ENCODE data around the gene TNS1. TPM values are rescaled to one million over a fixed set of nuclear protein-coding genes. Genes with fewer than 3 reads are reported as not detected.

The TNS1 gene
- total RNA-seq, 1 experiment from 2014 or later: 0.49 TPM

DNA sequence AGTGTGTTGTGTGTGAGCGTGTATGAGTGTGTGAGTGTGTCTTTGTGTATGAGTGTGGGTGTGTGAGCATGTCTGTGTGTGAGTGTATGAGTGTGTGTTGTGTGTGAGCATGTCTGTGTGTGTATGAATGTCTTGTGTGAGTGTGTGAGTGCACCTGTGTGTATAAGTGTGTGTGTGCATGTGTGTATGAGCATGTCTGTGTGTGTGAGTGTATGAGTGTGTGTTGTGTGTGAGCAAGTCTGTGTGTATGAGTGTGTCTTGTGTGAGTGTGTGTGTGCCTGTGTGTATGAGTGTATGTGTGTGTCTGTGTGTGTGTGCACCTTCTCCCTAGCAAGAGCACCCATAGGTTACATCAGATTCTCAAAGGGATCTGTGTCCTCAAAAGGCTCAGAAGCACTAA is 28.5 kb upstream of the TNS1 start:
- no peak for TF ChIP-seq POLR2AphosphoS5 (IDR thresholded peaks at IDR 0.05; ENCODE audit: low read depth, low read length)
- no peak for TF ChIP-seq CTCF (IDR thresholded peaks at IDR 0.05)
- TF ChIP-seq SIN3A (IDR thresholded peaks at IDR 0.05; ENCODE audit: borderline replicate concordance, insufficient read depth, low read depth, low read length): no peak
- TF ChIP-seq TCF7L2 (IDR thresholded peaks at IDR 0.05; ENCODE audit: low read depth, low read length): no peak
- TF ChIP-seq, protein P1, sequence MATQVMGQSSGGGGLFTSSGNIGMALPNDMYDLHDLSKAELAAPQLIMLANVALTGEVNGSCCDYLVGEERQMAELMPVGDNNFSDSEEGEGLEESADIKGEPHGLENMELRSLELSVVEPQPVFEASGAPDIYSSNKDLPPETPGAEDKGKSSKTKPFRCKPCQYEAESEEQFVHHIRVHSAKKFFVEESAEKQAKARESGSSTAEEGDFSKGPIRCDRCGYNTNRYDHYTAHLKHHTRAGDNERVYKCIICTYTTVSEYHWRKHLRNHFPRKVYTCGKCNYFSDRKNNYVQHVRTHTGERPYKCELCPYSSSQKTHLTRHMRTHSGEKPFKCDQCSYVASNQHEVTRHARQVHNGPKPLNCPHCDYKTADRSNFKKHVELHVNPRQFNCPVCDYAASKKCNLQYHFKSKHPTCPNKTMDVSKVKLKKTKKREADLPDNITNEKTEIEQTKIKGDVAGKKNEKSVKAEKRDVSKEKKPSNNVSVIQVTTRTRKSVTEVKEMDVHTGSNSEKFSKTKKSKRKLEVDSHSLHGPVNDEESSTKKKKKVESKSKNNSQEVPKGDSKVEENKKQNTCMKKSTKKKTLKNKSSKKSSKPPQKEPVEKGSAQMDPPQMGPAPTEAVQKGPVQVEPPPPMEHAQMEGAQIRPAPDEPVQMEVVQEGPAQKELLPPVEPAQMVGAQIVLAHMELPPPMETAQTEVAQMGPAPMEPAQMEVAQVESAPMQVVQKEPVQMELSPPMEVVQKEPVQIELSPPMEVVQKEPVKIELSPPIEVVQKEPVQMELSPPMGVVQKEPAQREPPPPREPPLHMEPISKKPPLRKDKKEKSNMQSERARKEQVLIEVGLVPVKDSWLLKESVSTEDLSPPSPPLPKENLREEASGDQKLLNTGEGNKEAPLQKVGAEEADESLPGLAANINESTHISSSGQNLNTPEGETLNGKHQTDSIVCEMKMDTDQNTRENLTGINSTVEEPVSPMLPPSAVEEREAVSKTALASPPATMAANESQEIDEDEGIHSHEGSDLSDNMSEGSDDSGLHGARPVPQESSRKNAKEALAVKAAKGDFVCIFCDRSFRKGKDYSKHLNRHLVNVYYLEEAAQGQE (IDR thresholded peaks at IDR 0.05; ENCODE audit: insufficient read depth in 1 of 2, low read depth in 2 of 2, low read length in 1 of 2): no peak
- ATAC-seq (no peak), DNase-seq (ENCODE audit: low read depth, low spot score) (no peak)
- H3K36me3 ChIP-seq (ENCODE audit: control insufficient read depth, insufficient read depth, low read length): no peaks in the 10 kb centered on the region
- no peak overlapping the region for H3K4me3 ChIP-seq (ENCODE audit: low read depth in 2 of 2, low read length in 2 of 2)
- no peaks in the 10 kb centered on the region for H3K9me3 ChIP-seq (ENCODE audit: control insufficient read depth, insufficient read depth, low read depth, low read length)
- intact Hi-C loops (cut with micrococcal nuclease; ENCODE audit: unreplicated experiment): loop anchor here (5.0 kb wide), 1 partner anchor 244 kb away; no protein-coding TSS in a partner anchor
- ChIA-PET POLR2A (no interaction called here), CTCF (interaction anchor here (0.9 kb wide), 1 partner anchor 246 kb away, joined by 3 read pairs; no protein-coding TSS in a partner anchor)
- H3K27me3 ChIP-seq (ENCODE audit: control insufficient read depth, insufficient read depth, low read length): no peaks in the 10 kb centered on the region
- no peak overlapping the region for H3K27ac ChIP-seq (ENCODE audit: low read length)
- H3K4me1 ChIP-seq (ENCODE audit: control insufficient read depth, insufficient read depth, low read length): no peaks in the 10 kb centered on the region; the same call in 1 of the 2 replicates
- no TSS peak for BruUV-seq (replicated peaks)
- in situ Hi-C loops (cut with HindIII; ENCODE audit: low pct_unique_long_range_greater_than_20kb, low sequenced_read_pairs): no loop called here

DNA sequence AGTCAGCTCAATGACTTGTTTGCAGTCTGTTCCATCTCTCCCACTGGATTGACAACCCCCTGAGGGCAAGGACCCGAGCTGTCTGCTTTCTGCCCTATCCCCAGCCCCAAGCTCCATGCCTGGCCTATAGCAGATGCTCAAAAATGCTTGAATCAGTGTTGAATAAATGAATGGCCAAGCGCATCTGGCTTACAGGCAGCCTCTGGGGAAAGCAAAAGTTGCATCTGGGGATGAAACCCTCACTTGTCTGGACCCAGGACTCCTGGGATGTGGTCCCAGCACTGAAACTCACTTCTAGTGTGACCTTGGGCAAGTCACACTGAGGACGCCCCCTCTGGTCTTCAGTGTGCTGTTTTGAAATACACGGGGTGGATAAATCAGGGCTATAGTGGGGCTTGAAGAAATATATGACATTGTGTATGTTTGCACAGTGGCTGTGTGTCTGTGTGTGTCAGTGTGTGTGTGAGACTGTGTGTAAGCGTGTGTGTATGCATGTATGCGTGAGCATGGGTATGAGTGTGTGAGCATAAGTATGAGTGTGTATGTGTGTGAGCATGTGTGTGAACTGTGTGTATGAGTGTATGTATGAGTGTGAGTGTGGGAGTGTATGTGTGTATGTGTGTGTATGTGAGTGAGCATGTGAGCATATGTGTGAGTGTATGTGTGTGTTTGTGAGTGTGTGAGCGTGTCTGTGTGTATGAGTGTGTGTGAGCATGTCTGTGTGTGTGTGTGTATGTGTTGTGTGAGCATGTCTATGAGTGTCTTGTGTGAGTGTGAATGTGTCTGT is 27.8 kb upstream of the TNS1 start:
- ChIA-PET POLR2A (no interaction called here), CTCF (no interaction called here)
- in situ Hi-C loops (cut with HindIII; ENCODE audit: low pct_unique_long_range_greater_than_20kb, low sequenced_read_pairs) (no loop called here), intact Hi-C loops (cut with micrococcal nuclease; ENCODE audit: unreplicated experiment) (loop anchor here (5.0 kb wide), 1 partner anchor 243 kb away; no protein-coding TSS in a partner anchor)
- no peak overlapping the region for H3K27ac ChIP-seq (ENCODE audit: low read length)
- H3K27me3 ChIP-seq (ENCODE audit: control insufficient read depth, insufficient read depth, low read length): no peaks in the 10 kb centered on the region
- H3K9me3 ChIP-seq (ENCODE audit: control insufficient read depth, insufficient read depth, low read depth, low read length): no peaks in the 10 kb centered on the region
- TF ChIP-seq CTCF (IDR thresholded peaks at IDR 0.05): no peak
- TF ChIP-seq, protein P1 (IDR thresholded peaks at IDR 0.05; ENCODE audit: insufficient read depth in 1 of 2, low read depth in 2 of 2, low read length in 1 of 2): no peak
- no peak for TF ChIP-seq POLR2AphosphoS5 (IDR thresholded peaks at IDR 0.05; ENCODE audit: low read depth, low read length)
- TF ChIP-seq SIN3A (IDR thresholded peaks at IDR 0.05; ENCODE audit: borderline replicate concordance, insufficient read depth, low read depth, low read length): no peak
- no peak for TF ChIP-seq TCF7L2 (IDR thresholded peaks at IDR 0.05; ENCODE audit: low read depth, low read length)
- DNase-seq (ENCODE audit: low read depth, low spot score) (no peak), ATAC-seq (no peak)
- no TSS peak for BruUV-seq (replicated peaks)
- no peak overlapping the region for H3K4me3 ChIP-seq (ENCODE audit: low read depth in 2 of 2, low read length in 2 of 2)
- H3K4me1 ChIP-seq (ENCODE audit: control insufficient read depth, insufficient read depth, low read length): no peaks in the 10 kb centered on the region
- no peaks in the 10 kb centered on the region for H3K36me3 ChIP-seq (ENCODE audit: control insufficient read depth, insufficient read depth, low read length)

Data from Panc1 (cell line).